Stomach smooth muscle (tissue), 2 donors: ENCODE measurements around the gene RGS2.

Experiments used
- H3K27ac ChIP-seq: one replicate; pipeline ENCODE4 v1.7.0; 2013; ENCODE audit warnings: mild to moderate bottlenecking, low read length, inconsistent platforms
- H3K27me3 ChIP-seq, 2 donors: one replicate each; pipeline ENCODE4 v1.7.0; 2013; ENCODE audit warnings: low read length in 2 of 2; ENCODE audit not compliant: insufficient read depth in 2 of 2, control insufficient read depth in 1 of 2
- H3K36me3 ChIP-seq, 2 donors: one replicate each; pipeline ENCODE4 v1.7.0; 2013; ENCODE audit warnings: low read length in 2 of 2; ENCODE audit not compliant: control insufficient read depth in 2 of 2, insufficient read depth in 2 of 2
- H3K4me1 ChIP-seq: one replicate; pipeline ENCODE4 v1.7.0; 2013; ENCODE audit warnings: low read length; ENCODE audit not compliant: control insufficient read depth, insufficient read depth
- H3K4me3 ChIP-seq, 2 donors: one replicate each; pipeline ENCODE4 v1.7.0; 2013; ENCODE audit warnings: low read length in 2 of 2
- H3K9ac ChIP-seq, 2 donors: one replicate each; pipeline ENCODE4 v1.7.0; 2013; ENCODE audit warnings: low read length in 2 of 2, mild to moderate bottlenecking in 1 of 2
- H3K9me3 ChIP-seq, 2 donors: one replicate each; pipeline ENCODE4 v1.7.0; 2013; ENCODE audit warnings: low read length in 2 of 2; ENCODE audit not compliant: control insufficient read depth in 2 of 2
- donor health status: healthy.
- donor health status: Pancreatic carcinoma.

The RGS2 gene

GRCh38 chr1:192808518-192809306 lies at the start of gene RGS2:
RGS2 (plus strand) TSS chr1:192809039; CDS start chr1:192809072, 33 bp downstream.
- peak within 1 kb of the TSS; percentile 98 to 99 for H3K4me3 ChIP-seq
- peak within 1 kb of the TSS; percentile 95 to 97 for H3K9ac ChIP-seq
- H3K27me3 ChIP-seq = no peaks in the 10 kb centered on the region
- no peaks in the 10 kb centered on the region for H3K9me3 ChIP-seq
- peak within 1 kb of the TSS; percentile 98 for H3K27ac ChIP-seq
- H3K4me1 ChIP-seq = no peaks in the 10 kb centered on the region
- H3K36me3 ChIP-seq = peaks cover 12 to 25% of the 10 kb centered on the region in 2 donors

- Histone ChIP-seq H3K27ac (no peak overlapping the region), H3K27me3 (no peaks in the 10 kb centered on the region), H3K4me3 (no peak overlapping the region), H3K9me3 (no peaks in the 10 kb centered on the region), H3K36me3 (no peaks in the 10 kb centered on the region), H3K9ac (no peak overlapping the region), H3K4me1 (no peaks in the 10 kb centered on the region)
Observed at GRCh38 chr1:192759104-192759503, 49.7 kb upstream of the RGS2 start.

GRCh38 chr1:192762265-192762664 lies 46.6 kb upstream of the RGS2 start:
- Histone ChIP-seq H3K27ac (no peak overlapping the region), H3K4me1 (no peaks in the 10 kb centered on the region), H3K4me3 (no peak overlapping the region), H3K9me3 (no peaks in the 10 kb centered on the region), H3K9ac (no peak overlapping the region), H3K36me3 (no peaks in the 10 kb centered on the region), H3K27me3 (no peaks in the 10 kb centered on the region)

- no peak overlapping the region for H3K27ac ChIP-seq
- no peaks in the 10 kb centered on the region for H3K36me3 ChIP-seq
- H3K4me1 ChIP-seq = no peaks in the 10 kb centered on the region
- H3K9ac ChIP-seq = no peak overlapping the region
- no peak overlapping the region for H3K4me3 ChIP-seq
- no peaks in the 10 kb centered on the region for H3K9me3 ChIP-seq
- no peaks in the 10 kb centered on the region for H3K27me3 ChIP-seq
Observed at GRCh38 chr1:192763243-192763642, 45.6 kb upstream of the RGS2 start.

GRCh38 chr1:192763756-192764155 lies 45.1 kb upstream of the RGS2 start:
- no peak overlapping the region for H3K27ac ChIP-seq
- no peak overlapping the region for H3K9ac ChIP-seq
- no peaks in the 10 kb centered on the region for H3K27me3 ChIP-seq
- H3K36me3 ChIP-seq = no peaks in the 10 kb centered on the region
- no peaks in the 10 kb centered on the region for H3K4me1 ChIP-seq
- H3K9me3 ChIP-seq = no peaks in the 10 kb centered on the region
- H3K4me3 ChIP-seq = no peak overlapping the region

- H3K27me3 ChIP-seq = no peaks in the 10 kb centered on the region
Observed at GRCh38 chr1:192764675-192765074, 44.2 kb upstream of the RGS2 start.

GRCh38 chr1:192766009-192766625 lies 42.7 kb upstream of the RGS2 start:
- H3K4me3 ChIP-seq = no peak overlapping the region
- H3K4me1 ChIP-seq = no peaks in the 10 kb centered on the region
- no peaks in the 10 kb centered on the region for H3K36me3 ChIP-seq
- H3K27me3 ChIP-seq = no peaks in the 10 kb centered on the region
- no peak overlapping the region for H3K27ac ChIP-seq
- no peaks in the 10 kb centered on the region for H3K9me3 ChIP-seq
- H3K9ac ChIP-seq = no peak overlapping the region

More at GRCh38 chr1:192764675-192765074, 44.2 kb upstream of the RGS2 start:
- H3K9ac ChIP-seq = no peak overlapping the region
- H3K27ac ChIP-seq = no peak overlapping the region
- no peaks in the 10 kb centered on the region for H3K36me3 ChIP-seq
- H3K4me3 ChIP-seq = no peak overlapping the region
- H3K4me1 ChIP-seq = no peaks in the 10 kb centered on the region
- H3K9me3 ChIP-seq = no peaks in the 10 kb centered on the region

GRCh38 chr1:192766876-192767275 lies 42.0 kb upstream of the RGS2 start:
- Histone ChIP-seq H3K9me3 (no peaks in the 10 kb centered on the region), H3K27ac (no peak overlapping the region), H3K4me3 (no peak overlapping the region), H3K9ac (no peak overlapping the region), H3K36me3 (no peaks in the 10 kb centered on the region), H3K4me1 (no peaks in the 10 kb centered on the region), H3K27me3 (no peaks in the 10 kb centered on the region)

GRCh38 chr1:192767798-192768197 lies 41.0 kb upstream of the RGS2 start:
- no peaks in the 10 kb centered on the region for H3K9me3 ChIP-seq
- no peak overlapping the region for H3K4me3 ChIP-seq
- H3K27me3 ChIP-seq = no peaks in the 10 kb centered on the region
- H3K9ac ChIP-seq = no peak overlapping the region
- no peaks in the 10 kb centered on the region for H3K4me1 ChIP-seq
- no peak overlapping the region for H3K27ac ChIP-seq
- H3K36me3 ChIP-seq = no peaks in the 10 kb centered on the region

- H3K36me3 ChIP-seq = no peaks in the 10 kb centered on the region
- no peaks in the 10 kb centered on the region for H3K27me3 ChIP-seq
- H3K4me1 ChIP-seq = no peaks in the 10 kb centered on the region
- H3K27ac ChIP-seq = no peak overlapping the region
- no peak overlapping the region for H3K9ac ChIP-seq
- no peaks in the 10 kb centered on the region for H3K9me3 ChIP-seq
- no peak overlapping the region for H3K4me3 ChIP-seq
Observed at GRCh38 chr1:192768463-192768862, 40.4 kb upstream of the RGS2 start.

GRCh38 chr1:192771341-192771740 lies 37.5 kb upstream of the RGS2 start:
- Histone ChIP-seq H3K27ac (no peak overlapping the region), H3K9ac (no peak overlapping the region), H3K27me3 (no peaks in the 10 kb centered on the region), H3K4me1 (no peaks in the 10 kb centered on the region), H3K4me3 (no peak overlapping the region), H3K9me3 (no peaks in the 10 kb centered on the region), H3K36me3 (no peaks in the 10 kb centered on the region)
